ENCODE data around the gene CFAP52.
A peak's percentile ranks its signal among the peaks of the same experiment; 100 is the strongest.
"Not testable (repeated sequence)": the region's sequence is repeated elsewhere in the genome, so short reads cannot be mapped to it uniquely, and the experiment has no call there.

CFAP52 gene

DNA sequence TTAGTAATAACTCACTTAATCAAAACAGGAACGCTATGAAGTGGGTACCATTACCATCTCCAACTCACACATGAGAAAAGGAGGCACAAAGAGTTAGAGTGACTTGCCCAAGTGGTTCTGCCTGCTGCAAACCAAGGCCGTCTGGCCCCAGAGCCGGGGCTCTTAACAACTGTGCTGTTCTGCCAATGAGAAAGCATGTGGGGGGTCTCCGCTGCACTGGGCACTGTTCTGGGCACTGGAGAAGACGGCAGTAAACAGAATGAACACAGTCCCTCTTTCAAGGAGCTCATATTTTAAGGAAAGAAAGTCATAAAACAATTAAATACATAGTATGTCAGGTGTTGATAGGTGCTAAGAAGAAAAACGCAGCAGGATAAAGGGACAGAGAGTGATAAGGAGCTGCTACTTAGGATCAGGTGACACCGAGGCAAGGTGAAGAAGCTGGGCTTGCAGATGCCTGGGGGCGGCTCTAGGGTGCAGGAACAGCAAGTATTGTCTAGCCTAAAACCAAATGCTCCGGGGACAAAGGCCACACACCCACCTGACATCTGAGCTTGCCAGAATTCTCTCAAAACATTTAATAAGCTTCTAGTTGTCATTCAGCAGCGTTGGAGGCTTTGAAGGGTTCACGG is 7.4 kb upstream of the CFAP52 start:
- Histone ChIP-seq H3K4me3 (ENCODE audit: extremely low read depth, insufficient read depth, low read length, poor library complexity, severe bottlenecking) (no peak overlapping the region), H3K36me3 (ENCODE audit: control insufficient read depth, insufficient read depth, low read length) (peaks cover 9% of the 10 kb centered on the region), H3K27ac (ENCODE audit: low read depth, low read length, severe bottlenecking) (no peak overlapping the region), H3K9me3 (ENCODE audit: control insufficient read depth, low read length) (no peaks in the 10 kb centered on the region), H3K4me1 (ENCODE audit: control insufficient read depth, insufficient read depth, low read length, poor library complexity, severe bottlenecking) (no peaks in the 10 kb centered on the region)
- 91 to 96% methylated on average over 4 to 10 of the region's 11 CpGs for WGBS, 2 experiments (ENCODE audit: insufficient coverage in 2 of 2)

DNA sequence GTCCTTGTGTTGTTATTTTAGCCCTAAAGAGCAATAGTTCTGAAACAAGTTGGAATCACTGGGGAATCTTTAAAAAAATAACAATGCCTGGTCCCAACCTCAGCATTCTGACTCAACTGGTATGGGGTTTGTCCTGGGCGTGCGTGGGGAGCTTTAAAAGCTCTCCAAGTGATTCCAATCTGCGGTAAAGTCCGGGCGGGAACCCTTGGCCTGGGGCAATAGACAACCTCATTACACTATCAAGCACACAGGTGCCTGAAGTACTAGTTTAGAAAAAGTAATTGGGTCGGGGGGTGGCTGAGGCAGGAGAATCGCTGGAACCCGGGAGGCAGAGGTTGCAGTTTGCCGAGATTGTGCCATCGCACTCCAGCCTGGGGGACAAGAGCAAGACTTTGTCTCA is 5.2 kb upstream of the CFAP52 start:
- WGBS, 2 experiments (ENCODE audit: insufficient coverage in 2 of 2) = 73 to 90% methylated on average over 4 of the region's 10 CpGs
- no peak overlapping the region for H3K4me3 ChIP-seq (ENCODE audit: extremely low read depth, insufficient read depth, low read length, poor library complexity, severe bottlenecking)

DNA sequence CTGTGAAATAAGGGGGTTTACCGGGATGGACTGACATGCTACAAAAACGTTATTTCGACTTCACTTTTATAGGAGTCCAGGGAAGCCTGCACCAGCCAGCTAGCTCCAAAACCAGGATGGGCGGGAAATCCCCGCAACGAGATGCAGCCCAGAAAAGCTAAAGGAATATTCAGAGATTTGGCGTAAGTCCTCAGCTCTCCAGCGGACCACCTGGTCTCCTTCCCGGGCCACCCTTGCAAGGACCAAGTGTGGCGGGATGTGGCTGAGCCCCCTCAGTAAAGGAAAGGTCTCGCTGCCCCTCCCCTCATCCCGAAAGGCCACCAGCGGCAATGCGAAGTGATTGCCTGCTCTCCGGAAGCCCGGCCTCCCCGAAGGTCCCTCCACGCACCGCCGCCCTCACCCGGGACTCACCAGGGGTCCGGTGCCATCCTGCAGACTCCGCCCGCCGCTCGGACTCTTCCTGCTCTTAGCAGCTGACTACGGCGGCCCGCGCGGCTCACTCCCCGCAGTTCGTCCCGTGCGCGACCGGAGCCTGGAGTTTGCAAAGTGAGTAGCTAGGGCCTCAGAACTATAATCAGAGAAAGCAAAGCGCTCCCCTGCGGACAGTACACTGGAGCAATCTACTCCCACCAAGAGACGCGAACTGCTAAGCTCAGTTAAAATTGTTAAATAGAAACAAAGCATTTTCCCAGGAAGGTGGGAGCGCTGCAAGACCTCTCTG is 901 bp upstream of the CFAP52 start, which contains the start of gene STX8:
Gene STX8, minus strand, starts transcription at position 440 of the 721 bp plus-strand sequence. Its CDS starts 12 bp downstream, at position 428.
- WGBS, 2 experiments (ENCODE audit: insufficient coverage in 2 of 2) = 0 to 1% methylated on average over 25 of the region's 42 CpGs
- H3K36me3 ChIP-seq (ENCODE audit: control insufficient read depth, insufficient read depth, low read length) = no peaks in the 10 kb centered on the region
- peaks cover 4% of the 10 kb centered on the region for H3K4me1 ChIP-seq (ENCODE audit: control insufficient read depth, insufficient read depth, low read length, poor library complexity, severe bottlenecking)
- H3K9me3 ChIP-seq (ENCODE audit: control insufficient read depth, low read length) = no peaks in the 10 kb centered on the region
- H3K4me3 ChIP-seq (ENCODE audit: extremely low read depth, insufficient read depth, low read length, poor library complexity, severe bottlenecking) = peak within 1 kb of the TSS; percentile 64
- peak within 1 kb of the TSS; percentile 33 for H3K27ac ChIP-seq (ENCODE audit: low read depth, low read length, severe bottlenecking)

More for the DNA sequence above, 5.2 kb upstream of the CFAP52 start:
- Histone ChIP-seq H3K9me3 (ENCODE audit: control insufficient read depth, low read length) (no peaks in the 10 kb centered on the region), H3K27ac (ENCODE audit: low read depth, low read length, severe bottlenecking) (no peak overlapping the region), H3K4me1 (ENCODE audit: control insufficient read depth, insufficient read depth, low read length, poor library complexity, severe bottlenecking) (peaks cover 4% of the 10 kb centered on the region), H3K36me3 (ENCODE audit: control insufficient read depth, insufficient read depth, low read length) (peaks cover 9% of the 10 kb centered on the region)

DNA sequence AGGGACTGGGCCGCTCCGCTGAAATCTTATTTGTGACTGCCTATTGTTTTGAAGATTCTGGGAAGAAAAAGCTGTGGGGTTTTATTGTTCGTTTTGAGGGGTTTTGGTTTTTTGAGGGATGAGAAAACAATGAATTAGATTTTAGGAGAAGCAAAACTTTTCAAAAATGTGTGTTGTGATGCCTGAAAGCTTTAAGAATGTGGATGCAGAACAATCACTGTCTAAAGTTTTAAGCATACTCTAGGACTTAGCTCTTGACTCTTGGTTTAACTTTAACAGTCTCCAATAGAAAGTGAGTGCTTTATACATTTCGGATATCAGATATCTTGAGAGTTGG is 899 bp downstream of the CFAP52 start:
- Histone ChIP-seq H3K4me3 (ENCODE audit: extremely low read depth, insufficient read depth, low read length, poor library complexity, severe bottlenecking) (no peak overlapping the region), H3K4me1 (ENCODE audit: control insufficient read depth, insufficient read depth, low read length, poor library complexity, severe bottlenecking) (peaks cover 4% of the 10 kb centered on the region)
- 1 to 9% methylated on average over 3 to 4 of the region's 4 CpGs for WGBS, 2 experiments (ENCODE audit: insufficient coverage in 2 of 2)

DNA sequence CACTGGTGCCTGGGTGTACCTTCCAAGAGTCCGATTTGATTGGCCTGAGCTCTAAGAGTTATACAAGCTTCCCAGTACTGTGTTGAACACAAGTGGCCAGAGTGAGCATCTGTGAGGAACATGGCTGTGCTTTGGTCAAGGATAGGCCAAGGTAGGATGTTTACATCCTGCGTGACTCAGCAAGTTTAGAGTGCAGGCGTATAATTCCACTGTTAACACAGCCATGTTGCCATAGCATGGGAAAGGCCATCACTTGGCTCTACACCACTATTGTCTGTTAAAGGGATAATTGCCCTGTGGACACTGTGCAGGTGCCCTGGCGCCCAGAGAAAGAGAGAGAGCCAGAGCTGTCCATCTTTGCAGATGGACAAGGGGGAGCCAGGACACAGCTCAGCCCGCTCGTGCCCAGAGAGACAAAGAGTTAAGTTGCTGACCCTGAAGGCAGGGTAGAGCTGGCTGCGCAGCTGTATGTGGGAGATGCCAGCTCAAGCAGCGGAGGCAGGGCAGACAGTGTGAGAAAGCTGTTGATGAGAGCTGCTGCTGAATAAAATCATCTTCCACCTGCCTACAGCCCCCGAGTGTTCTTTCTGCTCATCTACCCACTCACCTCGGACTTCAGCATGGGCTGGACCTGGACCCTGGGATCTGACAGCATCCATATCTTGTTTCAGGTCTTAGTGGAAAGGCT is 11.7 kb downstream of the CFAP52 start:
- no peaks in the 10 kb centered on the region for H3K36me3 ChIP-seq (ENCODE audit: control insufficient read depth, insufficient read depth, low read length)
- no peak overlapping the region for H3K4me3 ChIP-seq (ENCODE audit: extremely low read depth, insufficient read depth, low read length, poor library complexity, severe bottlenecking)
- peaks cover 4% of the 10 kb centered on the region for H3K9me3 ChIP-seq (ENCODE audit: control insufficient read depth, low read length)
- H3K27ac ChIP-seq (ENCODE audit: low read depth, low read length, severe bottlenecking) = no peak overlapping the region
- 92 to 93% methylated on average over 7 of the region's 10 CpGs for WGBS, 2 experiments (ENCODE audit: insufficient coverage in 2 of 2)
- no peaks in the 10 kb centered on the region for H3K4me1 ChIP-seq (ENCODE audit: control insufficient read depth, insufficient read depth, low read length, poor library complexity, severe bottlenecking)

More for the DNA sequence above, 899 bp downstream of the CFAP52 start:
- H3K36me3 ChIP-seq (ENCODE audit: control insufficient read depth, insufficient read depth, low read length) = no peaks in the 10 kb centered on the region
- H3K9me3 ChIP-seq (ENCODE audit: control insufficient read depth, low read length) = no peaks in the 10 kb centered on the region
- no peak overlapping the region for H3K27ac ChIP-seq (ENCODE audit: low read depth, low read length, severe bottlenecking)

DNA sequence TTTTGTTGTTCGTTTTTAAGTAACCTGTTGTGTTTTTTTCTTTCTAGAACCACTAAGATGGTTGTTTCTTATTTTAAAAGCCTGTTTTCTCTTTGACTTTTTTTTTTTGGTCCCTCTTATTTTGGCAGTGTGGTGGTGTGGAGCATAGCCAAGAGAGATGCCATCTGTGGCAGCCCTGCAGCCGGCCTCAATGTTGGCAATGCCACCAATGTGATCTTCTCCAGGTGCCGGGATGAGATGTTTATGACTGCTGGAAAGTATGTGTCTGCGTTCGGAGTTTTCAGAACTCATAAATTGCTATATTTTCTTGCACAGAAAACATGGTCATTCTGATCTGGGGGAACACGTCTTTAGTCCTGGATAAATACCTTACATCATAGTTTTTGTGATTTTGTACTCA is 17.6 kb downstream of the CFAP52 start:
- H3K27ac ChIP-seq (ENCODE audit: low read depth, low read length, severe bottlenecking) = no peak overlapping the region
- H3K4me1 ChIP-seq (ENCODE audit: control insufficient read depth, insufficient read depth, low read length, poor library complexity, severe bottlenecking) = no peaks in the 10 kb centered on the region
- H3K36me3 ChIP-seq (ENCODE audit: control insufficient read depth, insufficient read depth, low read length) = no peaks in the 10 kb centered on the region
- H3K9me3 ChIP-seq (ENCODE audit: control insufficient read depth, low read length) = no peaks in the 10 kb centered on the region
- WGBS, 2 experiments (ENCODE audit: insufficient coverage in 2 of 2) = 87 to 90% methylated on average over 2 to 3 of the region's 6 CpGs
- no peak overlapping the region for H3K4me3 ChIP-seq (ENCODE audit: extremely low read depth, insufficient read depth, low read length, poor library complexity, severe bottlenecking)

DNA sequence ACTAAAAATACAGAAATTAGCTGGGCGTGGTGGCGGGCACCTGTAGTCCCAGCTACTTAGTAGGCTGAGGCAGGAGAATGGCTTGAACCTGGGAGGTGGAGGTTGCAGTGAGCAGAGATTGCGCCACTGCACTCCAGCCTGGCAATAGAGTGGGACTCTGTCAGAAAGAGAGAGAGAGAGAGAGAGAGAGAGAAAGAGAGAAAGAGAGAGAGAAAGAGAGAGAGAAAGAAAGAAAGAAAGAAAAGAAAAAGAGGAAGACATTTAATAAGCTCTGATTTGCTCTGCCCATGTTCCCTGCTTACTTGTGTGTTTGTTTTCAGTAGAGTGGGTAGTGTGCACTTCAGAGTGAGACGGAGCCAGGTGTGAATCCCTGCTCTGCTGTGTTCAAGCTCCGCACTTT is 21.2 kb downstream of the CFAP52 start:
- WGBS, 2 experiments (ENCODE audit: insufficient coverage in 2 of 2) = 94 to 95% methylated on average over 3 to 5 of the region's 5 CpGs
- H3K27ac ChIP-seq (ENCODE audit: low read depth, low read length, severe bottlenecking); H3K4me1 ChIP-seq (ENCODE audit: control insufficient read depth, insufficient read depth, low read length, poor library complexity, severe bottlenecking); H3K36me3 ChIP-seq (ENCODE audit: control insufficient read depth, insufficient read depth, low read length); H3K4me3 ChIP-seq (ENCODE audit: extremely low read depth, insufficient read depth, low read length, poor library complexity, severe bottlenecking); H3K9me3 ChIP-seq (ENCODE audit: control insufficient read depth, low read length): not testable (repeated sequence)

DNA sequence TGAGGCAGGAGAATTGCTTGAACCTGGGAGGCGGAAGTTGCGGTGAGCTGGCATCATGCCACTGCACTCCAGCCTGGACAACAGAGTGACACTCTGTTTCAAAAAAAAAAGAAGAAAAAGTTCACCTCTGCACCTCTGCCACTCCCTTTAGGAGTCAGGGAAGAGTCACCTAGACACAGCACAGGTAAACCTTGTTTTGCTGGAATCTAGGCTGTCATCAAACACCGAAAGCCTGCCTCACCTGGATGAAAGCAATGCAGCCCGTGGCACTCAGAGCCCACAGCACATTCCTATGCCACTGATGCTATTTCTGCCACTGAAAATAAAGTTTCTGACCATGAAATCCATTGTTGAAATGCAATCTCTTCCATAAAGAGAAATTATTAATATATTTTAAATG is 22.2 kb downstream of the CFAP52 start:
- 100% methylated on average over 1 to 2 of the region's 4 CpGs for WGBS, 2 experiments (ENCODE audit: insufficient coverage in 2 of 2)
- Histone ChIP-seq H3K4me1 (ENCODE audit: control insufficient read depth, insufficient read depth, low read length, poor library complexity, severe bottlenecking) (no peaks in the 10 kb centered on the region), H3K4me3 (ENCODE audit: extremely low read depth, insufficient read depth, low read length, poor library complexity, severe bottlenecking) (no peak overlapping the region), H3K36me3 (ENCODE audit: control insufficient read depth, insufficient read depth, low read length) (no peaks in the 10 kb centered on the region), H3K27ac (ENCODE audit: low read depth, low read length, severe bottlenecking) (no peak overlapping the region), H3K9me3 (ENCODE audit: control insufficient read depth, low read length) (no peaks in the 10 kb centered on the region)

DNA sequence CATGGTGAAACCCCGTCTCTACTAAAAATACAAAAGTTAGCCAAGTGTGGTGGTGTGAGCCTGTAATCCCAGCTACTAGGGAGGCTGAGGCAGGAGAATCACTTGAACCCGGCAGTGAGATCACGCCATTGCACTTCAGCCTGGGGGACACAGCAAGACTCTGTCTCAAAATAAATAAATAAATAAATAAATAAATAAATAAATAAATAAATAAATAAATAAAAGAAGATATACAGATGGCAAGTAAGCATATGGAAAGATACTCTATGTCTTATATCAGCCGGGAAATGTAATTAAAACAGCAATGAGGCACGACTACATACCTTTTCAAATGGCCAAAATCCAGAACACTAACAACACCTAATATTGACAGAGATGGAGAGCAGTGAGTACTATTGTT is 28.1 kb downstream of the CFAP52 start:
- not testable (repeated sequence) for H3K9me3 ChIP-seq (ENCODE audit: control insufficient read depth, low read length); H3K27ac ChIP-seq (ENCODE audit: low read depth, low read length, severe bottlenecking); H3K4me3 ChIP-seq (ENCODE audit: extremely low read depth, insufficient read depth, low read length, poor library complexity, severe bottlenecking); H3K36me3 ChIP-seq (ENCODE audit: control insufficient read depth, insufficient read depth, low read length); H3K4me1 ChIP-seq (ENCODE audit: control insufficient read depth, insufficient read depth, low read length, poor library complexity, severe bottlenecking)
- WGBS, 2 experiments (ENCODE audit: insufficient coverage in 2 of 2) = 83 to 100% methylated on average over 1 of the region's 5 CpGs

DNA sequence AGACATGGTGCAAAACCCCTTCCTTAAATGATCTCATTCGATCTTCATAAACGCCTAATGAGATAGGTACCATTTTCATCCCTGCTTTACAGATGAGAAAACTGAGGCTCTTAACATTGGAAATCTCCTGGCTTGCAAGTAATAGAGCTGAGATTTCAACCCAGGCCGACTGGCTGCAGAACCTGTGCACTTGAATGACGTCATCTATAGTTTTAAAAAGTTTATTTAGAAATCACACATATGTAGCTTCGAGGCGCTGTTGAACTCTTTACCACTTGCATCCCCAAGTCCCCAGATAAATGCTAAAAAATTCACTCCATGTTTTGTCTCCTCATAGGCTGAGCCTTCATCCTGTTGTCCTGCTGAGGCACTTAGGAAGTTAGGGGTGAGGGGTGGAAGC is 30.0 kb downstream of the CFAP52 start:
- H3K9me3 ChIP-seq (ENCODE audit: control insufficient read depth, low read length) = no peaks in the 10 kb centered on the region
- H3K27ac ChIP-seq (ENCODE audit: low read depth, low read length, severe bottlenecking) = no peak overlapping the region
- H3K4me3 ChIP-seq (ENCODE audit: extremely low read depth, insufficient read depth, low read length, poor library complexity, severe bottlenecking) = no peak overlapping the region
- 75 to 91% methylated on average over 2 to 6 of the region's 6 CpGs for WGBS, 2 experiments (ENCODE audit: insufficient coverage in 2 of 2)
- no peaks in the 10 kb centered on the region for H3K36me3 ChIP-seq (ENCODE audit: control insufficient read depth, insufficient read depth, low read length)
- H3K4me1 ChIP-seq (ENCODE audit: control insufficient read depth, insufficient read depth, low read length, poor library complexity, severe bottlenecking) = no peaks in the 10 kb centered on the region

DNA sequence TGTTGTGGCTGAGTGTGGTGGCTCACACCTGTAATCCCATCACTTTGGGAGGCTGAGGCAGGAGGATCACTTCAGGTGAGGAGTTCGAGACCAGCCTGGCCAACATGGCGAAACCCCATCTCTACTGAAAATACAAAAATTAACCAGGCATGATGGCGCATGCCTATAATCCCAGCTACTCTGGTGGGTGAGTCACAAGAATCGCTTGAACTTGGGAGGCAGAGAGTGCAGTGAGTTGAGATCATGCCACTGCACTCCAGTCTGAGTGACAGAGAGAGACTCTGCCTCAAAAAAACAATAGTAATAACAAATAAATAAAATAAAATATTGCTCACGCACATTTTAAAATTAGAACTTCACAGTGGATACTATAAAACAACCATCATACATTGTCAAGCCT is 30.6 kb downstream of the CFAP52 start:
- H3K27ac ChIP-seq (ENCODE audit: low read depth, low read length, severe bottlenecking); H3K4me3 ChIP-seq (ENCODE audit: extremely low read depth, insufficient read depth, low read length, poor library complexity, severe bottlenecking); H3K9me3 ChIP-seq (ENCODE audit: control insufficient read depth, low read length); H3K36me3 ChIP-seq (ENCODE audit: control insufficient read depth, insufficient read depth, low read length); H3K4me1 ChIP-seq (ENCODE audit: control insufficient read depth, insufficient read depth, low read length, poor library complexity, severe bottlenecking): not testable (repeated sequence)
- WGBS, 2 experiments (ENCODE audit: insufficient coverage in 2 of 2) = 83% methylated on average over 2 of the region's 5 CpGs; no CpG with 5 or more reads in 1 of the 2 experiments
